ENCODE measurements around the gene CPT2.

Gene CPT2

GRCh38 chr1:53218201-53218600, 21.6 kb downstream of the CPT2 start:
- DNase-seq (ENCODE audit: low spot score), result no peak

GRCh38 chr1:53219711-53220110, 23.1 kb downstream of the CPT2 start:
- no peak for DNase-seq (ENCODE audit: low spot score)

GRCh38 chr1:53220171-53220961, 23.7 kb downstream of the CPT2 start, which contains the start of gene CZIB:
CZIB (minus strand) TSS chr1:53220634; CDS start chr1:53220575, 59 bp downstream.
- DNase-seq (ENCODE audit: low spot score), result peak; percentile 90

GRCh38 chr1:53220962-53221286, 24.3 kb downstream of the CPT2 start:
- DNase-seq (ENCODE audit: low spot score), result no peak

GRCh38 chr1:53237638-53238037, 41.0 kb downstream of the CPT2 start:
- DNase-seq (ENCODE audit: low spot score), result no peak

- peak; percentile 97 for DNase-seq (ENCODE audit: low spot score)
Observed at GRCh38 chr1:53238197-53239155, 41.9 kb downstream of the CPT2 start, which contains the start of gene MAGOH. MAGOH (minus strand) TSS chr1:53238518; CDS start chr1:53238448, 70 bp downstream.

- DNase-seq (ENCODE audit: low spot score), result no peak
Observed at GRCh38 chr1:53241828-53242227, 45.2 kb downstream of the CPT2 start.

GRCh38 chr1:53242381-53242780, 45.8 kb downstream of the CPT2 start:
- DNase-seq (ENCODE audit: low spot score), result no peak

GRCh38 chr1:53244141-53244540, 47.5 kb downstream of the CPT2 start:
- no peak for DNase-seq (ENCODE audit: low spot score)

- no peak for DNase-seq (ENCODE audit: low spot score)
Observed at GRCh38 chr1:53246261-53247134, 49.9 kb downstream of the CPT2 start.

- no peak for DNase-seq (ENCODE audit: low spot score)
Observed at GRCh38 chr1:53249706-53250105, 53.1 kb downstream of the CPT2 start.

GRCh38 chr1:53250325-53250724, 53.7 kb downstream of the CPT2 start:
- no peak for DNase-seq (ENCODE audit: low spot score)

- no peak for DNase-seq (ENCODE audit: low spot score)
Observed at GRCh38 chr1:53254011-53254640, 57.5 kb downstream of the CPT2 start.

GRCh38 chr1:53255031-53255430, 58.4 kb downstream of the CPT2 start:
- DNase-seq (ENCODE audit: low spot score), result no peak

GRCh38 chr1:53256511-53257453, 60.2 kb downstream of the CPT2 start:
- DNase-seq (ENCODE audit: low spot score), result no peak

- DNase-seq (ENCODE audit: low spot score), result no peak
Observed at GRCh38 chr1:53257454-53258081, 60.9 kb downstream of the CPT2 start.

GRCh38 chr1:53258216-53258615, 61.6 kb downstream of the CPT2 start:
- DNase-seq (ENCODE audit: low spot score), result no peak

- DNase-seq (ENCODE audit: low spot score), result no peak
Observed at GRCh38 chr1:53259932-53260331, 63.3 kb downstream of the CPT2 start.

GRCh38 chr1:53260631-53261247, 64.1 kb downstream of the CPT2 start:
- DNase-seq (ENCODE audit: low spot score), result no peak
